GM21515 (cell line): Measurements from ENCODE around the gene CARMIL3.
"Not testable (repeated sequence)": the region's sequence is repeated elsewhere in the genome, so short reads cannot be mapped to it uniquely, and the experiment has no call there.

ENCODE experiments used
- ATAC-seq: cut with Tn5 transposase; IDR thresholded peaks from one replicate; pipeline ENCODE4 v1.9.1; 2021; ENCODE audit not compliant: unreplicated experiment

Gene CARMIL3

GRCh38 chr14:24051789-24052655 is at the start of gene CARMIL3:
TSS of gene CARMIL3 (plus strand) at chr14:24052009. CDS start at chr14:24052154, 145 bp downstream.
- ATAC-seq: peak; percentile 70

GRCh38 chr14:24006471-24006816 is 45.4 kb upstream of the CARMIL3 start:
- ATAC-seq: peak; percentile 27

- ATAC-seq: peak; percentile 88
These were observed 44.8 kb upstream of the CARMIL3 start for GRCh38 chr14:24006817-24007652.

GRCh38 chr14:24011051-24011450 is 40.8 kb upstream of the CARMIL3 start:
- no peak for ATAC-seq

GRCh38 chr14:24012726-24013273 is 39.0 kb upstream of the CARMIL3 start:
- not testable (repeated sequence) for ATAC-seq

- ATAC-seq: no peak
These were observed 37.9 kb upstream of the CARMIL3 start for GRCh38 chr14:24013654-24014514.

- not testable (repeated sequence) for ATAC-seq
These were observed 36.1 kb upstream of the CARMIL3 start for GRCh38 chr14:24015745-24016144.

GRCh38 chr14:24018978-24019377 is 32.8 kb upstream of the CARMIL3 start:
- not testable (repeated sequence) for ATAC-seq

GRCh38 chr14:24019944-24020343 is 31.9 kb upstream of the CARMIL3 start:
- ATAC-seq: not testable (repeated sequence)

GRCh38 chr14:24020520-24020919 is 31.3 kb upstream of the CARMIL3 start:
- not testable (repeated sequence) for ATAC-seq

- ATAC-seq: not testable (repeated sequence)
These were observed 26.8 kb upstream of the CARMIL3 start for GRCh38 chr14:24024939-24025418.

GRCh38 chr14:24029687-24030086 is 22.1 kb upstream of the CARMIL3 start:
- ATAC-seq: not testable (repeated sequence)

- not testable (repeated sequence) for ATAC-seq
These were observed 20.5 kb upstream of the CARMIL3 start for GRCh38 chr14:24031331-24031730.

GRCh38 chr14:24032727-24033418 is 18.9 kb upstream of the CARMIL3 start:
- no peak for ATAC-seq

GRCh38 chr14:24035769-24036168 is 16.0 kb upstream of the CARMIL3 start:
- not testable (repeated sequence) for ATAC-seq

- peak; percentile 67 for ATAC-seq
These were observed 15.4 kb upstream of the CARMIL3 start for GRCh38 chr14:24036169-24036962.

GRCh38 chr14:24036963-24037657 is 14.7 kb upstream of the CARMIL3 start:
- ATAC-seq: not testable (repeated sequence)

GRCh38 chr14:24037658-24038037 is 14.2 kb upstream of the CARMIL3 start:
- ATAC-seq: no peak
